ENCODE data around the gene RFX1. TPM values are rescaled to one million over a fixed set of nuclear protein-coding genes. Genes with fewer than 3 reads are reported as not detected.

RFX1 gene
- total RNA-seq, 2 donors from 2014 or later: 11.4 to 11.9 TPM

DNA sequence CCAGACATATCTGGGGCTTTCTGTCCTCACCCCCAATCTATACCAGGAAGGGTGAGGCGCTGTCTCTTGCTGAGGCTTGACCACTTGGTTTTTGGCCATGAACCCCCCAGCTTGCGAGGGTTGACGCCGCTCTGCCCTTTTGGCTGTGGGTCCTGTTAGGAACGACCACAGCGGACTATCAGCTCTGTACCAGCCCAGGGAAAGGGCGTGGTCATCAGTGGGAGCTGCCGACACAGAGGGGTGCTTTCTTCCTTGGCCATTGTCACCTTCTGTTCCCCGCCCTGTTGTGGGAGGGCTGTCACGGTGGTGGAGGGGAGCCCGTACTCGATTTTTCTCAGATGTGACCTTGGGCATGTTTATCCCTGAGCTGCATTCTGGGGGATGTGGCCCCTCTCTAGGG, 48.1 kb downstream of the RFX1 start:
- Mint-ChIP-seq H3K9me3 (no peaks in the 10 kb centered on the region), H3K36me3 (ENCODE audit: insufficient read depth in 2 of 2) (peaks cover 0 to 14% of the 10 kb centered on the region in 2 donors), H3K27ac (no peak overlapping the region), H3K4me3 (no peak overlapping the region), H3K27me3 (ENCODE audit: low read depth) (no peaks in the 10 kb centered on the region), H3K4me1 (ENCODE audit: low read depth) (peaks cover 10% of the 10 kb centered on the region)
- ATAC-seq (replicated peaks in 1 of 2) (no peak), DNase-seq (no peak)

DNA sequence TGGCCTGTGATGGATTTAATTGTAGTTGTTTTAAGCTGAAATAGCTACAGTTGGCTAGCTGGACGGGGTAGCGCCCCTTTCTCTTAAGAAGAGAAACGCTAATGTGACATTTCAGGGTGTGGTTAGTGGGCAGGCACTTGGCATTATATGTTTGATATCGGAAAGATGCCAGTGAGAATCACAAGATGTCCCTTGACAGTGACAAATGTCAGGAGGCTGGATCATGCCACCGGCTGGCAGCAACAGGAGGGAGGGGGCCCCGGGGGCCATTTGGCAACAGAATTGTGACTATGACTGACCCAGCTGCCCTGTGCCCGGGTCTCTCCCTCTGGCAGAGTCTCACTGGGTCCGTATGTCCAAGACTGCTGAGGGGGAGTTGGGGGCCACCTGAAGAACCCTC, 49.1 kb downstream of the RFX1 start:
- Mint-ChIP-seq H3K4me1 (ENCODE audit: low read depth) (peaks cover 11% of the 10 kb centered on the region), H3K4me3 (no peak overlapping the region), H3K27ac (no peak overlapping the region), H3K9me3 (no peaks in the 10 kb centered on the region), H3K27me3 (ENCODE audit: low read depth) (no peaks in the 10 kb centered on the region), H3K36me3 (ENCODE audit: insufficient read depth in 2 of 2) (peaks cover 0 to 14% of the 10 kb centered on the region in 2 donors)
- ATAC-seq (replicated peaks in 1 of 2) (no peak), DNase-seq (no peak)

DNA sequence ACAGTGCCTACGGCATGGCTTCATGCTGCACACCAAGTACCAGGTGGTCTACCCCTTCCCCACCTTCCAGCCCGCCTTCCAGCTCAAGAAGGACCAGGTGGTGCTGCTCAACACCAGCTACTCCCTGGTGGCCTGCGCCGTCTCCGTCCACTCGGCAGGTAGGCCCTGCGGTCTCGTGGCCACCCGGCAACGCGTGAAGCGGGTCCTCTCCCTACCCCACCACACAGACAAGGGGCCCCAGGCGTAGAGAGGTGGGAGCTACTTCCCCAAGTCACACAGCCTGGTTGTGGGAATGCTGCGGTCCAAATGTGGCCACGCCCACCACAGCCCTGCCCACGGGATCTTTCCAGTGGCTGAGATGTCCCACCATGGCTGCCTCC, 49.8 kb downstream of the RFX1 start:
- DNase-seq: no peak
- H3K4me1 Mint-ChIP-seq (ENCODE audit: low read depth): peaks cover 18% of the 10 kb centered on the region
- no peak for ATAC-seq (replicated peaks in 1 of 2)
- H3K27me3 Mint-ChIP-seq (ENCODE audit: low read depth): no peaks in the 10 kb centered on the region
- H3K36me3 Mint-ChIP-seq (ENCODE audit: insufficient read depth in 2 of 2): peaks cover 0 to 12% of the 10 kb centered on the region in 2 donors
- H3K9me3 Mint-ChIP-seq: no peaks in the 10 kb centered on the region
- H3K4me3 Mint-ChIP-seq: no peak overlapping the region
- no peak overlapping the region for H3K27ac Mint-ChIP-seq

- Mint-ChIP-seq H3K27me3 (ENCODE audit: low read depth) (no peaks in the 10 kb centered on the region), H3K4me3 (no peak overlapping the region), H3K4me1 (ENCODE audit: low read depth) (peaks cover 18% of the 10 kb centered on the region), H3K36me3 (ENCODE audit: insufficient read depth in 2 of 2) (peaks cover 0 to 11% of the 10 kb centered on the region in 2 donors), H3K9me3 (no peaks in the 10 kb centered on the region), H3K27ac (no peak overlapping the region)
- DNase-seq (no peak), ATAC-seq (replicated peaks in 1 of 2) (no peak)
Observed at GRCh38 chr19:13955662-13956364, 50.3 kb downstream of the RFX1 start.

DNA sequence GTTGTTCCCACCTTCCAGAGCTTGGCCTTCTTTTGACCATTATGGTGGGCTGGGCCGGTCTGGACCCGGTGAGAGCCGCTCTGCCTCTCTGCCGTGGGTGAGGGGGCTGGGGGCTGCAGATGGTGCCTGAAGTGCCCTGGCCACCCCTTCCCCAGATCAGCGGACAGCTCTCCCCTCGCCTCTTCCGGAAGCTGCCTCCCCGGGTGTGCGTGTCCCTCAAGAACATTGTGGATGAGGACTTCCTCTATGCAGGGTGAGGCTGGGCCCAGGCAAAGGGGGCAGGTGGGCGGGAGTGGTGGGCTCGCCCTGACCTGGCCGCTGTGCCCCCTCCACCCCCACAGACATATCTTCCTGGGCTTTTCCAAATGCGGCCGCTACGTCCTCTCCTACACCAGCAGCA, 51.9 kb downstream of the RFX1 start:
- DNase-seq (no peak), ATAC-seq (replicated peaks in 1 of 2) (no peak)
- no peaks in the 10 kb centered on the region for H3K9me3 Mint-ChIP-seq
- peaks cover 18% of the 10 kb centered on the region for H3K4me1 Mint-ChIP-seq (ENCODE audit: low read depth)
- H3K36me3 Mint-ChIP-seq (ENCODE audit: insufficient read depth in 2 of 2): peaks cover 0 to 10% of the 10 kb centered on the region in 2 donors
- H3K27me3 Mint-ChIP-seq (ENCODE audit: low read depth): no peaks in the 10 kb centered on the region
- H3K4me3 Mint-ChIP-seq: peak overlapping the region; percentile 99 to 100
- H3K27ac Mint-ChIP-seq: no peak overlapping the region

DNA sequence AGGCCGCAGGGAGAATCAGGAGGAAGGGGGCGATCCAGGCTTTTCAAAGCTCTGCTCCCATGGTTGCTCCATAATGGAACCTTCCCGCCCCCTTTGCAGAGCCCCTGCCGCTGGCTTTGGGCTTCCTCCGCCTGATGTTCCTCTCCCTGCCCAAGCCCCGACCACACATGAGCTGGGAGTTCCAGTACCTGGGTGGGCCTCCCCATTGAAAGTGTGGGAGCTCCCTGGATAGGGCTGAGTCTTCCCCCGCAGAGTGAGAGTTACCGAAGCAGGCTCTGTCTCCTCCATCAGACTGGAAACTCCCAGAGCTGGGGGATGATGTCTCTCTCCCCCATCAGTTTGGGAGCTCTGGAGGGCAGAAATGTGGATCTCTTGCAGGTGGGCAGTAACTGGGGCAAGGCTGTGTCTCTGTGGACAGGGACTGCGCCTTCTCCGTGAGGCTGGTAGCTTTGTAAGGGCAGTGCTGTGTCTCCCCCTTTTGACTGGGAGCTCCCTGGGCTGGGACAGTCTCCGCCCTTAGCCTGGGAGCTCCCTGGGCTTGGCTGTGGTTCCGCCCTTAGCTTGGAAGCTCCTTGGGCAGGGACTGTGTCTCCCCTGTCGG, 53.1 kb downstream of the RFX1 start:
- Mint-ChIP-seq H3K27ac (peak overlapping the region; percentile 60), H3K4me3 (peak overlapping the region; percentile 99 to 100), H3K4me1 (ENCODE audit: low read depth) (peaks cover 18% of the 10 kb centered on the region), H3K36me3 (ENCODE audit: insufficient read depth in 2 of 2) (peaks cover 0 to 8% of the 10 kb centered on the region in 2 donors), H3K9me3 (no peaks in the 10 kb centered on the region), H3K27me3 (ENCODE audit: low read depth) (no peaks in the 10 kb centered on the region)
- DNase-seq: no peak
- ATAC-seq (replicated peaks in 1 of 2): no peak

DNA sequence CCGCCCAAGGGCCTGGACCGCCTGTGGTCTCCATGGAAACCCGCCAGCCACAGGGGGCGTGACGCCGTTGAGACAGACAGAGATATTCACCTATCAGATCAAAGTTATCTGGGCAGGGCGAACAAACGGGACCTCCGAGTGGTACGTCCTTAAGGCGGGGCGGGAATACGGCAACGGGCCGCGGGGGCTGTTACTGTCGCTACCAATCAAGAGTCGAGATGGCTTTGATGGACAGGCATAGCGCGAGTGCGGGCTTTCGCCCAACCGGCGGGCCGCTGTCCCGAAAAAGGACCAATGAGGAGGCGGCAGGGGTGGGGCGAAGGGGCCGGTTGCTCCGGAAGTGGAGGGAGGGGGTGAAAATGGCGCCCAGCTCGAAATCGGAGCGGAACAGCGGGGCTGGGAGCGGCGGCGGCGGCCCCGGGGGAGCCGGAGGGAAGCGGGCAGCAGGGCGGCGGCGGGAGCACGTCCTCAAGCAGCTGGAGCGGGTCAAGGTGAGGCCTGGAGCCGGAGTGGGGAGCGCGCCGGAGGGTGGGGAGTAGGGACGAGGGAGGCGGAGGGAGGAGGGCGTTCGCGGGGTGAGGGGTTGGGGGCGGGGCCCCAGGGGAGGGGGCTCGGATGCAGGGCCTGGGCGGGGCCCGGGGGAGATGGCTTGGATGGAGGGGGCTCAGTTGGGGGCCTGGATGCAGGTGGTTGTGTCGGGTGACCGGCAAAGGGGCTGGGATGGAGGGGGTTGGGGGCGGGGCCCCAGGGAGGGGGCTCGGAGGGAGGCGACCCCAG, 53.8 kb downstream of the RFX1 start, which contains the start of gene DCAF15:
Gene DCAF15, plus strand, starts transcription at position 356 of the 777 bp plus-strand sequence. Its CDS starts 4 bp downstream, at position 360.
- Mint-ChIP-seq H3K4me3 (peak within 1 kb of the TSS; percentile 99 to 100), H3K36me3 (ENCODE audit: insufficient read depth in 2 of 2) (peaks cover 0 to 8% of the 10 kb centered on the region in 2 donors), H3K4me1 (ENCODE audit: low read depth) (peaks cover 18% of the 10 kb centered on the region), H3K9me3 (no peaks in the 10 kb centered on the region), H3K27me3 (ENCODE audit: low read depth) (no peaks in the 10 kb centered on the region), H3K27ac (peak within 1 kb of the TSS; percentile 96)
- DNase-seq (peak; percentile 98 to 100), ATAC-seq (replicated peaks in 1 of 2) (peak; percentile 98)

- no peaks in the 10 kb centered on the region for H3K27me3 Mint-ChIP-seq (ENCODE audit: low read depth)
- peaks cover 0 to 5% of the 10 kb centered on the region in 2 donors for H3K36me3 Mint-ChIP-seq (ENCODE audit: insufficient read depth in 2 of 2)
- no peaks in the 10 kb centered on the region for H3K9me3 Mint-ChIP-seq
- peak overlapping the region; percentile 96 for H3K27ac Mint-ChIP-seq
- peak overlapping the region; percentile 99 to 100 for H3K4me3 Mint-ChIP-seq
- DNase-seq: no peak
- ATAC-seq (replicated peaks in 1 of 2): peak in 1 of 2 donors; percentile 5
- peaks cover 18% of the 10 kb centered on the region for H3K4me1 Mint-ChIP-seq (ENCODE audit: low read depth)
Observed at GRCh38 chr19:13951799-13952153, 54.3 kb downstream of the RFX1 start.

DNA sequence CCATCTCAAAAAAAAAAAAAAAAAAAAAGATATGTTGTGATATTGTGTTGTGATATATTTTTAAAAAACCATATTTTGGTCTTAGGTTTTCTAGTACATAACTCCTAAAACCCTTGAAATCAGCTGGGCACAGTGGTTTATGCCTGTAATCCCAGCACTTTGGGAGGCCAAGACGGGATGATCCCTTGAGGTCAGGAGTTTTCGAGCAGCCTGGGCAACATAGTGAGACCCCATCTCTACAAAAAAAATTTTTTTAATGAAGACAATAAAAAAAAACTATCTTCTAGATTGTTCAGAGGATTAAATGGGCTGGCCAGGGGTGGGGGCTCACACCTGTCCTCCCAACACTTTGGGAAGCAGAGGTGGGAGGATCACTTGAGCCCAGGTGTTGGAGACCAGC, 55.1 kb downstream of the RFX1 start:
- Mint-ChIP-seq H3K4me3 (no peak overlapping the region), H3K36me3 (ENCODE audit: insufficient read depth in 2 of 2) (peaks cover 0 to 5% of the 10 kb centered on the region in 2 donors), H3K4me1 (ENCODE audit: low read depth) (peaks cover 18% of the 10 kb centered on the region), H3K9me3 (no peaks in the 10 kb centered on the region), H3K27ac (no peak overlapping the region), H3K27me3 (ENCODE audit: low read depth) (no peaks in the 10 kb centered on the region)
- no peak for ATAC-seq (replicated peaks in 1 of 2)
- DNase-seq: no peak

DNA sequence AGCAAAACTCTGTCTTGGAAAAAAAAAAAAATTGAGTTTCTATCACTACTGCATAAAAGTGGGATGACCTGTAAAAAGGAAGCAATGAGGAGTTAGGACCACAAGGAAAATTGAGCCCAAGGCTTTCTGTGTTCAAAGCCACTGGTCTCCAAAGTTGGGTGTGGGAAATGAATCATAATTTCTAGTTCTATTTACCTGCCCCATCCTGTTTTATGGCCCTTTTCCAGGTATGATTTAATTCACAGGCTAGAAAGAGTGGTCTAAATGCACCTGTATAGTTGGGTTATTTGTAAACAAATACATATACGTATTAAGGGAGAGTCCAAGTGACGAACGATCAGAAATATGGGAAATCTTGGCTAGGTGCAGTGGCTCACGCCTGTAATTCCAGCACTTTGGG, 59.7 kb downstream of the RFX1 start:
- Mint-ChIP-seq H3K4me1 (ENCODE audit: low read depth) (peaks cover 1% of the 10 kb centered on the region), H3K27me3 (ENCODE audit: low read depth) (no peaks in the 10 kb centered on the region), H3K4me3 (no peak overlapping the region), H3K27ac (no peak overlapping the region), H3K9me3 (no peaks in the 10 kb centered on the region), H3K36me3 (ENCODE audit: insufficient read depth in 2 of 2) (no peaks in the 10 kb centered on the region)
- DNase-seq (no peak), ATAC-seq (replicated peaks in 1 of 2) (no peak)

DNA sequence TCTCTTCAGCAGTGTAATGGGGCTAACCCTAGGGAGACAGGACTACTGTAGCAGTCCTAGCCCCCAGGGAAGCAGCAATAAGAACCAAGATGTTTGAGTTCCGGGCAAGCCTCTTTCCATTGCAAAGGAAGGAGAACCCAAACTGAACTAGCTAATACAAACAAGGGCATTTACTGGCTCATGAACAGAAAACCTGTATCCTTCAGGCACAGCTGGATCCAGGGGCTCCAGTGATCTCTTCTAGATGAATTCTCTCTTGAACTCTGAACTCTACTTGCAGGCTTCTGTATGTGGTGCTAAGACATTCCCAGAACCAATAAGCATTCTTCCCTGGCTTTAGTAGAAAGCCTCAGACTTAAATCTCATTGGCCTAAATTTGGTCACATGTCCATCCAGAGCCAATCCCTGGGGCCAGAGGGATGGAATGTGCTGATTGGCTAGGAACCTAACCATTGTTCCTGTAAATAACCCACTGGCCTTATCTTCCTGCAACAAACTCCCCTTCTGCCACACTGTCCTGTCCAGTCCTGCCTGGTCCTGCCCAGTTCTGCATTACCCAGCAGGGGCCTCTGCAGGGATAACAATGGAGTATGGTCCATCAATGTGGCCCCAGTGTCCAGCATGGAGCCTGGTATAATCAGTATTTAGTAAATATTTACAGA, 64.0 kb downstream of the RFX1 start:
- no peak overlapping the region for H3K27ac Mint-ChIP-seq
- ATAC-seq (replicated peaks in 1 of 2): no peak
- no peaks in the 10 kb centered on the region for H3K4me1 Mint-ChIP-seq (ENCODE audit: low read depth)
- H3K27me3 Mint-ChIP-seq (ENCODE audit: low read depth): peaks cover 6% of the 10 kb centered on the region
- no peaks in the 10 kb centered on the region for H3K9me3 Mint-ChIP-seq
- no peak for DNase-seq
- no peak overlapping the region for H3K4me3 Mint-ChIP-seq
- H3K36me3 Mint-ChIP-seq (ENCODE audit: insufficient read depth in 2 of 2): no peaks in the 10 kb centered on the region

- H3K27ac Mint-ChIP-seq: no peak within 1 kb of the TSS
- H3K9me3 Mint-ChIP-seq: no peaks in the 10 kb centered on the region
- H3K36me3 Mint-ChIP-seq (ENCODE audit: insufficient read depth in 2 of 2): no peaks in the 10 kb centered on the region
- DNase-seq (no peak), ATAC-seq (replicated peaks in 1 of 2) (no peak)
- H3K27me3 Mint-ChIP-seq (ENCODE audit: low read depth): peaks cover 7% of the 10 kb centered on the region
- no peak within 1 kb of the TSS for H3K4me3 Mint-ChIP-seq
- H3K4me1 Mint-ChIP-seq (ENCODE audit: low read depth): peaks cover 7% of the 10 kb centered on the region
Observed at GRCh38 chr19:13938301-13939064, 67.6 kb downstream of the RFX1 start, which contains the start of gene PODNL1. Gene PODNL1 (minus strand): TSS chr19:13938417. CDS start chr19:13938181, 236 bp downstream.

Data from activated T-cell treated with anti-CD3 and anti-CD28 coated beads, Interleukin-2, amount 50 U/mL, for 72 hours (primary cell).